SW 1271 (cell line): Measurements from ENCODE around the gene GRIN2C.

Source experiments
- DNase-seq, 2 experiments: peaks; one replicate each; lab custom pipeline; 2025; lab: John Stamatoyannopoulos, UW

GRIN2C gene

GRCh38 chr17:74799097-74799496, 60.6 kb downstream of the GRIN2C start:
- no peak for DNase-seq

- no peak for DNase-seq
Observed at GRCh38 chr17:74798239-74798707, 61.4 kb downstream of the GRIN2C start.

- DNase-seq = no peak
Observed at GRCh38 chr17:74797824-74798223, 61.9 kb downstream of the GRIN2C start.

- DNase-seq = no peak
Observed at GRCh38 chr17:74796866-74797265, 62.8 kb downstream of the GRIN2C start.

GRCh38 chr17:74796211-74796610, 63.5 kb downstream of the GRIN2C start:
- no peak for DNase-seq

GRCh38 chr17:74795327-74796020, 64.2 kb downstream of the GRIN2C start:
- no peak for DNase-seq

GRCh38 chr17:74792586-74793105, 67.0 kb downstream of the GRIN2C start:
- DNase-seq = no peak
